Endothelial cell of umbilical vein (primary cell): ENCODE data around the gene ZBTB25. TPM values are rescaled to one million over a fixed set of nuclear protein-coding genes. Genes with fewer than 3 reads are reported as not detected.

ENCODE experiments used
- BruUV-seq: library from RNA; stranded (reverse); fragments of 400-500 nt; replicated peaks from 2 replicates; lab custom pipeline; 2021; lab: Mats Ljungman, UMichigan
- CTCF ChIA-PET: fragments of 300-600, 350-600 bp; sonication (Branson Sonifier 250); formaldehyde crosslinking; loops from one replicate; lab custom pipeline; 2021; ENCODE audit warnings: antibody characterized with exemption, inconsistent platforms; lab: Charles Lee
- POLR2A ChIA-PET: fragments of 300-600, 350-600 bp; sonication (Branson Sonifier 250); formaldehyde crosslinking; loops from one replicate; lab custom pipeline; 2021; ENCODE audit warnings: antibody characterized with exemption, inconsistent platforms; lab: Charles Lee
- DNase-seq: peaks from one replicate; pipeline ENCODE4 v3.0.0-alpha.2; 2011; ENCODE audit warnings: low read depth, low spot score
- FAIRE-seq: peaks from 2 replicates; lab custom pipeline; 2011; peaks lifted over from hg19 to GRCh38; lab: Jason Lieb, UNC
- H2AFZ ChIP-seq: 2 replicates; pipeline ENCODE4 v1.6.0; 2012; ENCODE audit warnings: low read depth, low read length, control low read depth, inconsistent platforms
- H3K27ac ChIP-seq: 2 replicates; pipeline ENCODE4 v1.5.1; 2011; ENCODE audit warnings: low read depth, mild to moderate bottlenecking, control low read depth, low read length, moderate library complexity; ENCODE audit not compliant: insufficient read depth
- H3K27me3 ChIP-seq, 2 experiments: 2 replicates each; pipeline versions ENCODE4 v1.6.0 to v1.6.1; 2011; ENCODE audit warnings: low read length in 2 of 2, mixed read lengths in 1 of 2; ENCODE audit not compliant: control insufficient read depth in 2 of 2, insufficient read depth in 2 of 2
- H3K36me3 ChIP-seq, 2 experiments: 2 replicates in 1 of 2; 3 replicates in 1 of 2; pipeline ENCODE4 v1.5.1; 2011; ENCODE audit warnings: low read length in 2 of 2, mild to moderate bottlenecking in 1 of 2, moderate library complexity in 1 of 2; ENCODE audit not compliant: control insufficient read depth in 2 of 2, insufficient read depth in 2 of 2; ENCODE audit errors: extremely low read depth in 1 of 2
- H3K4me1 ChIP-seq: 3 replicates; pipeline ENCODE4 v1.5.1; 2011; ENCODE audit warnings: mild to moderate bottlenecking, low read length; ENCODE audit not compliant: control insufficient read depth, insufficient read depth; ENCODE audit errors: extremely low read depth
- H3K4me2 ChIP-seq: 2 replicates; pipeline ENCODE4 v1.6.1; 2011; ENCODE audit warnings: low read length, control low read depth, mixed read lengths; ENCODE audit not compliant: insufficient read depth
- H3K4me3 ChIP-seq, 3 experiments: fragments of 200-600 bp in 1 of 3; sonication (generic), shearing (Covaris generic) in 1 of 3; replicated peaks in 1 of 3; 2 replicates each; pipeline ENCODE4 v1.5.1; 2011 to 2016; ENCODE audit warnings: control low read depth in 3 of 3, low read length in 3 of 3, mild to moderate bottlenecking in 2 of 3, inconsistent platforms in 1 of 3, low read depth in 1 of 3, moderate library complexity in 1 of 3; ENCODE audit not compliant: insufficient read depth in 1 of 3
- H3K79me2 ChIP-seq: 2 replicates; pipeline ENCODE4 v1.6.0; 2012; ENCODE audit warnings: low read length, inconsistent platforms; ENCODE audit not compliant: control insufficient read depth, insufficient read depth
- H3K9ac ChIP-seq: replicated peaks from 2 replicates; pipeline ENCODE3; 2011; ENCODE audit warnings: low read length, control low read depth; ENCODE audit not compliant: insufficient read depth; ENCODE audit errors: extremely low read depth
- H3K9me1 ChIP-seq: replicated peaks from 3 replicates; pipeline ENCODE4 v1.6.0; 2011; ENCODE audit warnings: mild to moderate bottlenecking, low read length; ENCODE audit not compliant: control insufficient read depth, insufficient read depth; ENCODE audit errors: extremely low read depth
- H3K9me3 ChIP-seq: replicated peaks from 2 replicates; pipeline ENCODE4 v1.5.1; 2012; ENCODE audit warnings: low read length, inconsistent platforms; ENCODE audit not compliant: control insufficient read depth, insufficient read depth
- H4K20me1 ChIP-seq: replicated peaks from 2 replicates; pipeline ENCODE3; 2011; ENCODE audit warnings: mild to moderate bottlenecking, low read length; ENCODE audit not compliant: control insufficient read depth, insufficient read depth; ENCODE audit errors: extremely low read depth
- EZH2 ChIP-seq: IDR thresholded peaks from 2 replicates; pipeline ENCODE4 v1.6.1; 2012; ENCODE audit warnings: borderline replicate concordance, low read depth, mild to moderate bottlenecking, moderate library complexity, low read length, inconsistent platforms; ENCODE audit not compliant: severe bottlenecking
- FOS ChIP-seq: IDR thresholded peaks from 2 replicates; pipeline ENCODE4 v1.6.1; 2011; ENCODE audit warnings: mild to moderate bottlenecking, low read length, moderate library complexity, borderline replicate concordance; ENCODE audit not compliant: insufficient read depth
- GATA2 ChIP-seq: IDR thresholded peaks from 2 replicates; pipeline ENCODE4 v1.7.0; 2011; ENCODE audit warnings: low read depth, mild to moderate bottlenecking, moderate library complexity, mixed read lengths, low read length; ENCODE audit not compliant: insufficient read length, insufficient read depth
- JUN ChIP-seq: IDR thresholded peaks from 2 replicates; pipeline ENCODE4 v1.6.1; 2011; ENCODE audit warnings: borderline replicate concordance, low read depth; ENCODE audit not compliant: insufficient read length, insufficient read depth
- MAX ChIP-seq: IDR thresholded peaks from 2 replicates; pipeline ENCODE4 v1.6.1; 2011; ENCODE audit not compliant: insufficient read depth, insufficient read length
- POLR2AphosphoS5 ChIP-seq: IDR thresholded peaks from 2 replicates; pipeline ENCODE4 v1.6.1; 2012; ENCODE audit warnings: low read depth, mild to moderate bottlenecking, control low read depth, low read length, moderate library complexity; ENCODE audit not compliant: insufficient read depth
- dilution Hi-C: fragments of 300-500 bp; cut with MboI; formaldehyde crosslinking; loops from one replicate; pipeline ENCODE4 v1.15.0; 2019; ENCODE audit warnings: low sequenced_read_pairs; ENCODE audit not compliant: extremely low pct_ligation_motif_present
- intact Hi-C: fragments of 100-400 bp; cut with micrococcal nuclease; formaldehyde crosslinking; loops from one replicate; pipeline ENCODE4 v1.10.0; 2022
- polyA plus RNA-seq, 4 experiments: library from polyadenylated mRNA; depleted of rRNA in 3 of 4; stranded (reverse) in 3 of 4; unstranded in 1 of 4; fragments of >200 nt; gene quantifications; 2 replicates each; pipeline versions ENCODE4 v1.2.1 to v1.2.3, GENCODE V29; 2011 to 2012; ENCODE audit warnings: missing spikeins in 1 of 4
- total RNA-seq: library from RNA; stranded (reverse); gene quantifications from 2 replicates; pipeline ENCODE4 v1.2.3, GENCODE V29; 2021

The ZBTB25 gene
- total and polyA plus RNA-seq, 2 donors (not counting 3 experiments of a cell fraction or from before 2014, with no cell fraction given): 3.2 to 7.7 TPM

- H3K27ac ChIP-seq: no peak within 1 kb of the TSS
- H3K4me1 ChIP-seq: peaks cover 11% of the 10 kb centered on the region
- POLR2A ChIA-PET: no interaction called here
- peaks cover 20% of the 10 kb centered on the region in 2 experiments for H3K27me3 ChIP-seq
- H3K9ac ChIP-seq: peak within 1 kb of the TSS; percentile 11
- TF ChIP-seq EZH2: no peak
- TF ChIP-seq JUN: no peak
- TF ChIP-seq GATA2: no peak
- TF ChIP-seq FOS: no peak
- TF ChIP-seq POLR2AphosphoS5: no peak
- no peak for TF ChIP-seq MAX
- DNase-seq: no peak
- CTCF ChIA-PET: interaction anchor here (1.4 kb wide), 1 partner anchor 10 kb away, joined by 3 read pairs; the partner anchor contains the start of gene HSPA2
- H2AFZ ChIP-seq: peak within 1 kb of the TSS; percentile 94
- intact Hi-C loops: loop anchor here (1.0 kb wide), 1 partner anchor 17 kb away; no protein-coding TSS in a partner anchor
- no peaks in the 10 kb centered on the region for H3K9me1 ChIP-seq
- peak within 1 kb of the TSS; percentile 77 for H3K4me2 ChIP-seq
- peak within 1 kb of the TSS; percentile 16 to 30 (median 21) for H3K4me3 ChIP-seq
- no peak for FAIRE-seq
- no peaks in the 10 kb centered on the region for H3K79me2 ChIP-seq
- no TSS peak for BruUV-seq
- H3K9me3 ChIP-seq: no peaks in the 10 kb centered on the region
- no peaks in the 10 kb centered on the region for H3K36me3 ChIP-seq
- dilution Hi-C loops: no loop called here
- no peaks in the 10 kb centered on the region for H4K20me1 ChIP-seq
Measured at GRCh38 chr14:64549791-64550620, 46.4 kb upstream of the ZBTB25 start, which contains the start of gene PPP1R36. Gene PPP1R36 (plus strand): TSS chr14:64549961. CDS start chr14:64549998, 37 bp downstream.
